IPS DF 19.7 (cell line): ENCODE measurements around the gene RASL11B.

Source experiments
- DNase-seq: peaks from one replicate; pipeline ENCODE4 v3.0.0-alpha.2; 2013; ENCODE audit warnings: low read depth, low spot score

RASL11B gene

GRCh38 chr4:52861879-52862616 lies at the start of gene RASL11B:
RASL11B (plus strand) TSS chr4:52862317; CDS start chr4:52862508, 191 bp downstream.
- DNase-seq = no peak

- no peak for DNase-seq
These were observed 48.6 kb upstream of the RASL11B start for GRCh38 chr4:52813546-52813945.

GRCh38 chr4:52822583-52822971 lies 39.5 kb upstream of the RASL11B start:
- no peak for DNase-seq

- DNase-seq = no peak
These were observed 39.0 kb upstream of the RASL11B start for GRCh38 chr4:52822972-52823701.

- DNase-seq = no peak
These were observed 38.4 kb upstream of the RASL11B start for GRCh38 chr4:52823702-52824092.

GRCh38 chr4:52824270-52824602 lies 37.9 kb upstream of the RASL11B start:
- no peak for DNase-seq

- no peak for DNase-seq
These were observed 37.3 kb upstream of the RASL11B start for GRCh38 chr4:52824603-52825459.

- no peak for DNase-seq
These were observed 36.5 kb upstream of the RASL11B start for GRCh38 chr4:52825460-52826090.

- DNase-seq = no peak
These were observed 28.1 kb upstream of the RASL11B start for GRCh38 chr4:52833941-52834525.

GRCh38 chr4:52834641-52835456 lies 27.3 kb upstream of the RASL11B start:
- peak; percentile 82 for DNase-seq

GRCh38 chr4:52836120-52836519 lies 26.0 kb upstream of the RASL11B start:
- no peak for DNase-seq

- DNase-seq = no peak
These were observed 25.4 kb upstream of the RASL11B start for GRCh38 chr4:52836678-52837077.

GRCh38 chr4:52837716-52838558 lies 24.2 kb upstream of the RASL11B start:
- no peak for DNase-seq

- no peak for DNase-seq
These were observed 23.2 kb upstream of the RASL11B start for GRCh38 chr4:52838729-52839586.

- DNase-seq = no peak
These were observed 21.4 kb upstream of the RASL11B start for GRCh38 chr4:52840531-52841370.

- no peak for DNase-seq
These were observed 20.2 kb upstream of the RASL11B start for GRCh38 chr4:52841682-52842456.

- DNase-seq = no peak
These were observed 19.3 kb upstream of the RASL11B start for GRCh38 chr4:52842792-52843191.
